IPS-20b (cell line): ENCODE measurements around the gene SNX24.

Experiments used
- H3K27ac ChIP-seq: one replicate; pipeline ENCODE4 v1.5.1; 2013; ENCODE audit warnings: low read length
- H3K27me3 ChIP-seq: 2 replicates; pipeline ENCODE4 v1.6.1; 2013; ENCODE audit warnings: mild to moderate bottlenecking, low read length, inconsistent platforms; ENCODE audit not compliant: insufficient read depth
- H3K36me3 ChIP-seq: 2 replicates; pipeline ENCODE4 v1.6.1; 2013; ENCODE audit warnings: low read depth, mild to moderate bottlenecking, inconsistent platforms, low read length, moderate library complexity; ENCODE audit not compliant: insufficient read depth
- H3K4me1 ChIP-seq: 2 replicates; pipeline ENCODE4 v1.6.1; 2013; ENCODE audit warnings: mild to moderate bottlenecking, control low read depth, inconsistent platforms, low read length, moderate library complexity; ENCODE audit not compliant: insufficient read depth
- H3K4me3 ChIP-seq: 2 replicates; pipeline ENCODE4 v1.5.1; 2013; ENCODE audit warnings: mild to moderate bottlenecking, low read length, inconsistent platforms
- H3K9ac ChIP-seq: 2 replicates; pipeline ENCODE4 v1.6.1; 2013; ENCODE audit warnings: low read depth, mild to moderate bottlenecking, inconsistent platforms, low read length, moderate library complexity
- H3K9me3 ChIP-seq: 2 replicates; pipeline ENCODE4 v1.6.1; 2013; ENCODE audit warnings: mild to moderate bottlenecking, low read depth, low read length, inconsistent platforms; ENCODE audit not compliant: insufficient read depth

Gene SNX24

DNA sequence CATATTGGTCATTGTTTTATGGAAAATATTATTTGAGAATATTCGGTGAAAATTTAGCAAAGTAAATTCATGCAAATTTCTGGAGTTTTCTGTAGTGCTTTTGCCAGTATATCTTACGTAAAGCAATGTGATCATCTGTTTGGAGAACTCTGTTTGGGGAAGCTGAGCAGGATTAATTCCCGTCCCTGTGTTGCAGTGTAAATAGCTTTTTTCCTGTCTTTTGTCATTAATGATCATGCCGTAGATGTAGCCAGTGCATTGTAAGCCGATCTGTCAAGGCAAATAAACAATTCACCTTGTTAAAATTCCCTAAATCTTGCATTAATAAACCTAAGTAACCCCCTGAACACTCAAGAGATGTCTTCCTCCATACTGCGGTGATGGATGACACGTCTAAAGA, 151.9 kb downstream of the SNX24 start:
- H3K27me3 ChIP-seq, result no peaks in the 10 kb centered on the region
- no peaks in the 10 kb centered on the region for H3K36me3 ChIP-seq
- no peak overlapping the region for H3K9ac ChIP-seq
- peaks cover 17% of the 10 kb centered on the region; the same call in 1 of the 2 replicates for H3K4me1 ChIP-seq
- no peak overlapping the region for H3K27ac ChIP-seq
- H3K4me3 ChIP-seq, result peak overlapping the region; percentile 14; the same call in 1 of the 2 replicates
- H3K9me3 ChIP-seq, result no peaks in the 10 kb centered on the region

DNA sequence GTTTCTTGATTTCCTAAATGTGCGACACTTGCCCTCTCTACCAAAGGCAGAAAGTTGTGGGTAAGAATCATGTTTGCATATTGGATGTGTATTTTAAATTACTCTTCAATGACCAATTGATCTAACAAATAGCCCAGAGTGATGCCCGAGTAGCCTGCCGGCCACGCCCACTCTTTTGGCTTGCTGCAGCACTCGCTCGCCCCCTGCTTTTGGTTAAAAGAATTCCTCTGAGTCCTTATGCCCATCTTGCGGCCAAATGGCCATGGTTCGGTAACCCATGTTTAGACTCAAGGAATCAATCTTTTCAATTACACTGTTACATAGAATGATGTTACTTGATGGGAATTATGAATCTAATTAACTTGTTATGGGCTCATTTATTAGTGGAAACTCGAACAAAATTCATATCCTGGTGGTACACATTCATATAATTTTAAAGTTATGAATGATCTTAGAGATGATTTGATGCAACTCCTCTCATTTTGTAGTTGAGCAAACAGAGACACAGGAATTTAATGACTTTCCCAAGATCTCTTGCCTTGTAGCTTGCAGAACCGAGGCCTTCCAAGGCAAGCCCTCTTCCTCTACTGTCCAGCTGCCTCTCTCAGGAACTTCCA, 154.6 kb downstream of the SNX24 start:
- H3K27me3 ChIP-seq, result no peaks in the 10 kb centered on the region
- H3K4me3 ChIP-seq, result no peak overlapping the region
- no peak overlapping the region for H3K27ac ChIP-seq
- peaks cover 17% of the 10 kb centered on the region; the same call in 1 of the 2 replicates for H3K4me1 ChIP-seq
- no peaks in the 10 kb centered on the region for H3K36me3 ChIP-seq
- no peak overlapping the region for H3K9ac ChIP-seq
- no peaks in the 10 kb centered on the region for H3K9me3 ChIP-seq

GRCh38 chr5:123000731-123001130, 155.3 kb downstream of the SNX24 start:
- Histone ChIP-seq H3K27ac (no peak overlapping the region), H3K36me3 (no peaks in the 10 kb centered on the region), H3K27me3 (no peaks in the 10 kb centered on the region), H3K4me1 (peaks cover 17% of the 10 kb centered on the region; the same call in 1 of the 2 replicates), H3K9me3 (no peaks in the 10 kb centered on the region), H3K9ac (no peak overlapping the region), H3K4me3 (no peak overlapping the region)

DNA sequence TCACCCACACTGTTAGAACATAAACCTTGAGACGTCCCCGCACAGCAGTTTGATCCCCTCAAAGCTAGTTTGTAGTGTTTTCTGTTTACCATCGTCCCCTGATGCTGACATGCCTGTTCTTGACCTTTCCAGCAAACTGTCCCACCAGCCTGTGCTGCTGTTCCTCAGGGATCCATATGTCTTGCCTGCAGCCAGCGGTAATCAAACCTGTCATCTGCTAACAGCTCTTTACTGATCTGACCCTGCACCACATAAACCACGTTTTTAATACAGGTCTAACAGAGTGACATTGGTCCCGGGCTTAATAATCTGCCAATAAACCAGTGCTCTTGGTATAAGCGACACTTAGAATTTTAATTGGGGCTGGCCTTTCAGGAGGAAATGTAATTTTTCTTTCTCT, 156.4 kb downstream of the SNX24 start:
- H3K27ac ChIP-seq, result no peak overlapping the region
- H3K36me3 ChIP-seq, result no peaks in the 10 kb centered on the region
- peaks cover 13% of the 10 kb centered on the region; the same call in 1 of the 2 replicates for H3K4me1 ChIP-seq
- no peaks in the 10 kb centered on the region for H3K9me3 ChIP-seq
- no peaks in the 10 kb centered on the region for H3K27me3 ChIP-seq
- H3K9ac ChIP-seq, result no peak overlapping the region
- no peak overlapping the region for H3K4me3 ChIP-seq

DNA sequence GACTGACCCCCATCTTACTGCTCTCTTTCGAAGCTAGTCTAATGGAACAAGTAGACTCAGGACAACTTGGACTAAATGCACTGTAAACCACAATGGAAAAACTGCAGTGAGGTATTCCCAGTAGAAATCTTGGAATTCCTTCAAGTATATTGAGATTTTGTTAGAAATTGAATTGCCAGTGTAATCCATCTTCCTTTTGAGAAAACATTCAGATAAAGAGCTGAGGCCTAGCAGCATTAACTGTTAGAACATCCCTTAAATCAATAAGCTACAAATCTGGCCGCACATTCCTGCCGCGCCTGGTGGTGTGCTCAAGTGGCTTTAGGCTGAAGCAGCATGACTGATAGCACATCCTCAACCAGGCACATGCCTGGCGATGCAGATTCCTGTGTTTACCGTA, 161.8 kb downstream of the SNX24 start:
- H3K36me3 ChIP-seq, result no peaks in the 10 kb centered on the region
- no peak overlapping the region for H3K4me3 ChIP-seq
- no peak overlapping the region for H3K9ac ChIP-seq
- H3K4me1 ChIP-seq, result no peaks in the 10 kb centered on the region; the same call in 1 of the 2 replicates
- H3K27me3 ChIP-seq, result no peaks in the 10 kb centered on the region
- H3K9me3 ChIP-seq, result no peaks in the 10 kb centered on the region
- H3K27ac ChIP-seq, result no peak overlapping the region

DNA sequence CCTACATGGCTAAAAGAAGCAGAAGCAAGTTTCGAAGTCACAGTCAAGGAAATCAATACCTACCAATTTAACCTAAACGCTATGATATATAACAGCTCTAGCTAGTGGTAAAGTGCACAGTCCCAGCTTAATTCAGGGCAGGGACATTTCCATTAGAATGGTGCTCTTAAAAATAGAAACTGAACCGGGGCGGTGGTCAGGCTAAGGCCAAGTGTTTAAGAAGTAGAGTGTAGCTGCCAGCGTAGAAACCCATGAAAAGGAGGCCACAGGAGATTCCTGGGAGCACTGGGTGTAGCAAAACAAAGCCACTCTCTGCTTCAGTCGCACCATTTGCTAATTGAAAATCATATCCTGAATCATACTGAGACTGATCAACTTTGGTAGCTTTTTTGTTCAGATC, 162.3 kb downstream of the SNX24 start:
- H3K9me3 ChIP-seq, result no peaks in the 10 kb centered on the region
- H3K9ac ChIP-seq, result no peak overlapping the region
- H3K36me3 ChIP-seq, result no peaks in the 10 kb centered on the region
- no peaks in the 10 kb centered on the region for H3K27me3 ChIP-seq
- H3K4me3 ChIP-seq, result no peak overlapping the region
- no peak overlapping the region for H3K27ac ChIP-seq
- no peaks in the 10 kb centered on the region; the same call in 1 of the 2 replicates for H3K4me1 ChIP-seq

GRCh38 chr5:123012321-123012720, 166.9 kb downstream of the SNX24 start:
- H3K9me3 ChIP-seq, result no peaks in the 10 kb centered on the region
- no peak overlapping the region for H3K9ac ChIP-seq
- no peaks in the 10 kb centered on the region; the same call in 1 of the 2 replicates for H3K4me1 ChIP-seq
- H3K4me3 ChIP-seq, result no peak overlapping the region
- no peaks in the 10 kb centered on the region for H3K27me3 ChIP-seq
- H3K27ac ChIP-seq, result no peak overlapping the region
- H3K36me3 ChIP-seq, result no peaks in the 10 kb centered on the region

- Histone ChIP-seq H3K4me3 (no peak overlapping the region), H3K9me3 (no peaks in the 10 kb centered on the region), H3K9ac (no peak overlapping the region), H3K27me3 (no peaks in the 10 kb centered on the region), H3K27ac (no peak overlapping the region), H3K36me3 (no peaks in the 10 kb centered on the region), H3K4me1 (no peaks in the 10 kb centered on the region)
Observed at GRCh38 chr5:123014689-123015088, 169.3 kb downstream of the SNX24 start.

DNA sequence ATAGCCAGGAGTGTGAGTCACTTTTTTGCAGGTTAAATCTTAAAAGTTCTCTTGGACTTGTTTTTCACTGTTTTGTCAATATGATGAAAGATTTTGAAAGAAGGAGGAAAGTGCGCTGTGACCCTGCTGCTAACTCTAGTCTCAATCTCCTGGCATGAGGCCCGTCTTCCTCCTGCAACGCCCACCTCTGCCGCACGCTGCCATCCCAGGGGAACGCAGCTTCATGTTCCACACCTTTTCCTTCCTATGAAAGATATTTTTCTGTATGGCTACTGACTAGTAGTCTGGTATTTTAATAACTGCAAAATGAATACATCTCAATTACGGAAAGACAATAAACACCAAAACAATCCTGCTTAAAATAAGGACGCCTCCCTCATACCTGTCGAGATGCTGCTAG, 182.8 kb downstream of the SNX24 start:
- Histone ChIP-seq H3K27me3 (peaks cover 3% of the 10 kb centered on the region; the same call in 1 of the 2 replicates), H3K9me3 (no peaks in the 10 kb centered on the region), H3K4me3 (no peak overlapping the region), H3K27ac (no peak overlapping the region), H3K36me3 (no peaks in the 10 kb centered on the region), H3K4me1 (no peaks in the 10 kb centered on the region; the same call in 1 of the 2 replicates), H3K9ac (no peak overlapping the region)

DNA sequence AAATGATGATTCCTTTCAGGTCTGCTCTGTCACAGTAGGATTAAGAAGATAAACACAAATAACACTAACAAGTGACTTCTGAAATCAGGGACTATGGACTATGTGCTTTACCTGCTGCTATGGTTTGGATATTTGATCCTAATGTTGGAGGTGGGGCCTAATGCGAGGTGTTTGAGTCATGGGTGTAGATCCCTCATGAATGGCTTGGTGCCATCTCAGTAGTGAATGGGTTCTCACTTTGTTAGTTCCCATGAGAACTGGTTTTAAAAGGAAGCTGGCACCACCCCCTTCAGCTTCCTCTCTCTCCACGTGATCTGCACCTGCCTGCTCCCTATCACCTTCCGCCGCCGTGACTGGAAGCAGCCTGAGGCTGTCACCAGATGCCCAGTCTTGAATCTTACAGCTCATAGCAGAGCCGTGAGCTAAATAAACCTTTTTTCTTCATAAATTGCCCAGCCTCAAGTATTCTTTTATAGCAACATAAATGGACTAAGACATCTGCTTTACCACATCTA, 187.8 kb downstream of the SNX24 start:
- Histone ChIP-seq H3K27ac (no peak overlapping the region), H3K9ac (no peak overlapping the region), H3K36me3 (no peaks in the 10 kb centered on the region), H3K9me3 (no peaks in the 10 kb centered on the region), H3K27me3 (peaks cover 44% of the 10 kb centered on the region), H3K4me3 (no peak overlapping the region), H3K4me1 (peaks cover 6% of the 10 kb centered on the region; the same call in 1 of the 2 replicates)

GRCh38 chr5:123035360-123035917, 190.0 kb downstream of the SNX24 start:
- no peak overlapping the region for H3K9ac ChIP-seq
- peaks cover 61% of the 10 kb centered on the region for H3K27me3 ChIP-seq
- H3K27ac ChIP-seq, result no peak overlapping the region
- H3K9me3 ChIP-seq, result no peaks in the 10 kb centered on the region
- H3K4me3 ChIP-seq, result peak overlapping the region; percentile 78
- no peaks in the 10 kb centered on the region for H3K36me3 ChIP-seq
- peaks cover 6% of the 10 kb centered on the region; the same call in 1 of the 2 replicates for H3K4me1 ChIP-seq

GRCh38 chr5:123035918-123036390, 190.5 kb downstream of the SNX24 start:
- H3K9ac ChIP-seq, result no peak overlapping the region; the same call in 1 of the 2 replicates
- peak overlapping the region; percentile 78 for H3K4me3 ChIP-seq
- no peaks in the 10 kb centered on the region for H3K36me3 ChIP-seq

More at GRCh38 chr5:123035918-123036390, 190.5 kb downstream of the SNX24 start:
- H3K27me3 ChIP-seq, result peaks cover 61% of the 10 kb centered on the region
- no peak overlapping the region for H3K27ac ChIP-seq
- peaks cover 6% of the 10 kb centered on the region; the same call in 1 of the 2 replicates for H3K4me1 ChIP-seq
- H3K9me3 ChIP-seq, result no peaks in the 10 kb centered on the region
